ENCODE measurements around the gene CACNA2D4.

The CACNA2D4 gene

DNA sequence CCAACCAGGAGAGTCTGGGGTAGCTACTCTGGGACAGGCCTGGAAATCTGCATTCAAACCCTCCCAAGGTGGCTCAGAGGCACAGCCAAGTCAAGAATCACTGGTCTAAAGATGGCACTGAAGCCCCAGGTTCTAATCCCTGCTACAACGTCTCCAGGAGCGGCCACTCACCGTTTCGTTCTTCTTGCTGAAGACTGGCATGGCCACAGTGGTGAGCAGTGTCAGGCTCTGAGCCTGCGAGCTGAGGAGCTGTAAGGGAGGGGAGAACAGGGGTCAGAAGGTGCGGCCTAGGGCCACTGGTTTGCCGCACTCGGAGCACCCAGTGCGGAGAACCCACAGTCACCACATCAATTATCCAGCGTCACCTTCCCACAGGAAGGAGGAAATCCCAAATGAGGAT is 38.8 kb downstream of the CACNA2D4 start:
- H3K4me1 ChIP-seq (ENCODE audit: control insufficient read depth in 1 of 2, insufficient read depth in 2 of 2, low read length in 2 of 2): no peaks in the 10 kb centered on the region
- H3K27ac ChIP-seq (ENCODE audit: low read depth, low read length): no peak overlapping the region
- H3K9me3 ChIP-seq (ENCODE audit: control insufficient read depth in 1 of 2, low read length in 2 of 2): no peaks in the 10 kb centered on the region
- H3K4me3 ChIP-seq (ENCODE audit: low read depth in 1 of 2, low read length in 2 of 2): no peak overlapping the region
- H3K27me3 ChIP-seq (ENCODE audit: control insufficient read depth in 1 of 2, insufficient read depth in 2 of 2, low read length in 2 of 2): peaks cover 0 to 3% of the 10 kb centered on the region in 2 donors
- H3K9ac ChIP-seq (ENCODE audit: low read depth in 1 of 2, low read length in 2 of 2): no peak overlapping the region
- no peaks in the 10 kb centered on the region for H3K36me3 ChIP-seq (ENCODE audit: control insufficient read depth in 1 of 2, insufficient read depth in 2 of 2, low read length in 2 of 2)

DNA sequence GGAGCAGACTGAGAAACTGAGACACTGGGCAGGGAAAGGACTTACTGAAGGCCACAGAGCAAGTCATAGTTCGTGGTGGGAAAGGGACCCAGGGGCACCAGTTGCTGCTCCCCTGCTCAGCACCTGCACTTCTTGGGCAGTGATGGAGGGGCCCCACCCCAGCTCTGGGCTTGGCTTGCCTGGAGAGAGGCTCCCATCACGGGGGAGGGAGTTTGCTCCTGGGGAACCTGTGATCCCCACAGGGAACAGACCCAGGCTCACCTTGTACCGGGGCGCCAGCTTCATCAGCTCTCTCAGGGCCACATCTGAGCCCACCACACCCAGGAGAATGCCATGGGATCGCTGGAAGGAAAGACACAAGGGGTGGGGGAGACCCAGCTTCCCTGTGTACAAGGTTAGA is 39.8 kb downstream of the CACNA2D4 start:
- Histone ChIP-seq H3K36me3 (ENCODE audit: control insufficient read depth in 1 of 2, insufficient read depth in 2 of 2, low read length in 2 of 2) (no peaks in the 10 kb centered on the region), H3K27me3 (ENCODE audit: control insufficient read depth in 1 of 2, insufficient read depth in 2 of 2, low read length in 2 of 2) (peaks cover 0 to 8% of the 10 kb centered on the region in 2 donors), H3K27ac (ENCODE audit: low read depth, low read length) (no peak overlapping the region), H3K4me1 (ENCODE audit: control insufficient read depth in 1 of 2, insufficient read depth in 2 of 2, low read length in 2 of 2) (no peaks in the 10 kb centered on the region), H3K9ac (ENCODE audit: low read depth in 1 of 2, low read length in 2 of 2) (no peak overlapping the region), H3K9me3 (ENCODE audit: control insufficient read depth in 1 of 2, low read length in 2 of 2) (no peaks in the 10 kb centered on the region), H3K4me3 (ENCODE audit: low read depth in 1 of 2, low read length in 2 of 2) (no peak overlapping the region)

DNA sequence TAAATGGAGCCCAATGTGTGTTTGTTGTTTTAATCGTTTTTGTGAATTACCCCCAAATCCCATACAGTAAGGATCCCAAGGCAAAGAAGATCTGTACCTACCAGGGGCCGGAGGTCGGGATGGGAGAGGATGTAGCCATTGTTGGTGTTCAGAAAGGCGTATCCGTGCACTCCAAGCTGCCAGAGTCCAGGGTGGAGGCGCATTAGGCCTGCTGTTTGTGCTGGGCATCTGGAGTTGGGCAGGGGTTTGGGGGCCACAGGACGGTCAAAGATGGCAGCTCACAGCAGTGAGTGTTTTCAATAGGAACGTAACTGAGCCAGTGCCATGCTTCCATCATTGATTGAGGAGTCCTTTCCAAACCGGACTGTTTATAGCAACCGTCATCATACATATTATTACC is 40.2 kb downstream of the CACNA2D4 start:
- Histone ChIP-seq H3K27me3 (ENCODE audit: control insufficient read depth in 1 of 2, insufficient read depth in 2 of 2, low read length in 2 of 2) (peaks cover 0 to 8% of the 10 kb centered on the region in 2 donors), H3K9ac (ENCODE audit: low read depth in 1 of 2, low read length in 2 of 2) (no peak overlapping the region), H3K4me1 (ENCODE audit: control insufficient read depth in 1 of 2, insufficient read depth in 2 of 2, low read length in 2 of 2) (no peaks in the 10 kb centered on the region), H3K9me3 (ENCODE audit: control insufficient read depth in 1 of 2, low read length in 2 of 2) (no peaks in the 10 kb centered on the region), H3K4me3 (ENCODE audit: low read depth in 1 of 2, low read length in 2 of 2) (no peak overlapping the region), H3K27ac (ENCODE audit: low read depth, low read length) (no peak overlapping the region), H3K36me3 (ENCODE audit: control insufficient read depth in 1 of 2, insufficient read depth in 2 of 2, low read length in 2 of 2) (no peaks in the 10 kb centered on the region)

DNA sequence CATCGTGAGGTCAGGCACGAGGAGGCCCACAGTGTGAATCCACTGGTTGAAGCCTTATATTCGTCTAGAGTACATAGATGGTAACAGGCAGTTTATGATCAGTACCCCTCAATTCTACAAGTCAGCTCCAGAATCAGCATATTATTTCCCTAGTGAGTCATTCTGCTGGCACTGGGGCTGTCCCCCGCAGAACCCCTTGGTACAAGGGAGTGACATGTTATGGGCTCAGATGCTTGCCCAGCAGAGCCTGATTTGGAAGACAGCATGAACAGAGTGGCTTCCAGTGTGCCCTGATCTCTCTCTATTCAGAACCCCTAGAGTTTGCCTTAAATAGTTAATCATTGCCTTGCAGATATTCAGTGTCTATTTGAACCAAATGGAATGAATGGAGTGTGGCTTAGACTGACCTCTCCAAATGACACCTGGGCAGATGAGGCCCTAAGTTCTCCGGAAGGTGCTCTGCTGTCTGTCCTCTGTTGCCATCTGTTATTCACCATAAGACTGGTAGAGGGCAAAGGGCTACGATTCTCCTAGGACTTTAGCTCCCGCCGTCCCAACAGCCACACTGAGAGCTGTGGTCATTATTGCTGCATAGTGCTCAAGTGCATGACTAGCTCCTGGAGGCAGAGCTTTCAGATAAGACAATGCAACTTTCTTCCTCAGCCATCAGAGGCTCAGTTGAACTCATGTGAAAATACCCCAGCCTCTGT is 41.1 kb downstream of the CACNA2D4 start:
- H3K4me1 ChIP-seq (ENCODE audit: control insufficient read depth in 1 of 2, insufficient read depth in 2 of 2, low read length in 2 of 2): no peaks in the 10 kb centered on the region
- no peak overlapping the region for H3K27ac ChIP-seq (ENCODE audit: low read depth, low read length)
- H3K9ac ChIP-seq (ENCODE audit: low read depth in 1 of 2, low read length in 2 of 2): no peak overlapping the region
- no peaks in the 10 kb centered on the region for H3K9me3 ChIP-seq (ENCODE audit: control insufficient read depth in 1 of 2, low read length in 2 of 2)
- peaks cover 0 to 8% of the 10 kb centered on the region in 2 donors for H3K27me3 ChIP-seq (ENCODE audit: control insufficient read depth in 1 of 2, insufficient read depth in 2 of 2, low read length in 2 of 2)
- H3K4me3 ChIP-seq (ENCODE audit: low read depth in 1 of 2, low read length in 2 of 2): no peak overlapping the region
- H3K36me3 ChIP-seq (ENCODE audit: control insufficient read depth in 1 of 2, insufficient read depth in 2 of 2, low read length in 2 of 2): no peaks in the 10 kb centered on the region

DNA sequence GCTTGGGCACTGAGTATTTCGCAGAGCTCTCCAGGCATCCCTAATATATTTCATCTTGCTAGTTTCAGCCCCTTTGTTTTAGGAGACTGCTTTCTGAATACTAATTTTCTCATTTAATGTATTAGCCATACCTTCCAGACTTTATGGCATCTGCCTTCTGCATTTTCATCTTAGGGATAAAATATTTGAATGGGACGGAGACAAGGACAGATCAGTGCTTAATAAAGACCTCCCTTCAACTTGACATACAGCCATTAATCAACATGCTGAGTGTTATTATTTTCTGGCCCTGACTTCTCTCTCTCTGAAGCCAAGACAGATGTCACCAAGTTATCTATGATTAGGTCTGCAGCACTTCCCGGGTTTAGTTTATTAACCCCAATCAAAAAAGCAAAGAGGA is 42.4 kb downstream of the CACNA2D4 start:
- no peak overlapping the region for H3K9ac ChIP-seq (ENCODE audit: low read depth in 1 of 2, low read length in 2 of 2)
- H3K4me3 ChIP-seq (ENCODE audit: low read depth in 1 of 2, low read length in 2 of 2): no peak overlapping the region
- H3K27me3 ChIP-seq (ENCODE audit: control insufficient read depth in 1 of 2, insufficient read depth in 2 of 2, low read length in 2 of 2): peaks cover 3 to 8% of the 10 kb centered on the region in 2 donors
- H3K36me3 ChIP-seq (ENCODE audit: control insufficient read depth in 1 of 2, insufficient read depth in 2 of 2, low read length in 2 of 2): no peaks in the 10 kb centered on the region
- no peak overlapping the region for H3K27ac ChIP-seq (ENCODE audit: low read depth, low read length)
- H3K4me1 ChIP-seq (ENCODE audit: control insufficient read depth in 1 of 2, insufficient read depth in 2 of 2, low read length in 2 of 2): no peaks in the 10 kb centered on the region
- peaks cover 3 to 4% of the 10 kb centered on the region in 2 donors for H3K9me3 ChIP-seq (ENCODE audit: control insufficient read depth in 1 of 2, low read length in 2 of 2)

DNA sequence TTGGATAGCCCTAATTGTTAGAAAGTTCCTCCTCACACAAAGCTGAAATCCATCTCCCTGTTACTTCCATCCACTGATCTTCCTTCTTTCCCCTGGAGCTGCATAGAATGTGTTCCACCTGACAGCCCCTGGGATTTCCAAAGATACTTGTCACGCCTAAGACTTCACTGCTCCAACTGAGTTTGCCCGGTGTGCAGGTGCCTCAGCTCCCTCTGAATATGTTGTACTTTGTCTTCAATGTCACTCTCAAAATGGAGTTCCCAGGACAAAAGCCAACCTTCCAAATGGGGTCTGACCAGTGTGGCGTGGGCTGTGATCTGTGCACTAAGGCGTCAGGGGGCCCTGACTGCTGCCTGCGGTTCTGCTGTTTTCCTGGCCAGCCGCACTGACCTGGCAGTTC is 42.8 kb downstream of the CACNA2D4 start:
- no peak overlapping the region for H3K9ac ChIP-seq (ENCODE audit: low read depth in 1 of 2, low read length in 2 of 2)
- no peak overlapping the region for H3K4me3 ChIP-seq (ENCODE audit: low read depth in 1 of 2, low read length in 2 of 2)
- no peak overlapping the region for H3K27ac ChIP-seq (ENCODE audit: low read depth, low read length)
- no peaks in the 10 kb centered on the region for H3K4me1 ChIP-seq (ENCODE audit: control insufficient read depth in 1 of 2, insufficient read depth in 2 of 2, low read length in 2 of 2)
- peaks cover 3 to 8% of the 10 kb centered on the region in 2 donors for H3K27me3 ChIP-seq (ENCODE audit: control insufficient read depth in 1 of 2, insufficient read depth in 2 of 2, low read length in 2 of 2)
- peaks cover 3 to 4% of the 10 kb centered on the region in 2 donors for H3K9me3 ChIP-seq (ENCODE audit: control insufficient read depth in 1 of 2, low read length in 2 of 2)
- H3K36me3 ChIP-seq (ENCODE audit: control insufficient read depth in 1 of 2, insufficient read depth in 2 of 2, low read length in 2 of 2): no peaks in the 10 kb centered on the region

DNA sequence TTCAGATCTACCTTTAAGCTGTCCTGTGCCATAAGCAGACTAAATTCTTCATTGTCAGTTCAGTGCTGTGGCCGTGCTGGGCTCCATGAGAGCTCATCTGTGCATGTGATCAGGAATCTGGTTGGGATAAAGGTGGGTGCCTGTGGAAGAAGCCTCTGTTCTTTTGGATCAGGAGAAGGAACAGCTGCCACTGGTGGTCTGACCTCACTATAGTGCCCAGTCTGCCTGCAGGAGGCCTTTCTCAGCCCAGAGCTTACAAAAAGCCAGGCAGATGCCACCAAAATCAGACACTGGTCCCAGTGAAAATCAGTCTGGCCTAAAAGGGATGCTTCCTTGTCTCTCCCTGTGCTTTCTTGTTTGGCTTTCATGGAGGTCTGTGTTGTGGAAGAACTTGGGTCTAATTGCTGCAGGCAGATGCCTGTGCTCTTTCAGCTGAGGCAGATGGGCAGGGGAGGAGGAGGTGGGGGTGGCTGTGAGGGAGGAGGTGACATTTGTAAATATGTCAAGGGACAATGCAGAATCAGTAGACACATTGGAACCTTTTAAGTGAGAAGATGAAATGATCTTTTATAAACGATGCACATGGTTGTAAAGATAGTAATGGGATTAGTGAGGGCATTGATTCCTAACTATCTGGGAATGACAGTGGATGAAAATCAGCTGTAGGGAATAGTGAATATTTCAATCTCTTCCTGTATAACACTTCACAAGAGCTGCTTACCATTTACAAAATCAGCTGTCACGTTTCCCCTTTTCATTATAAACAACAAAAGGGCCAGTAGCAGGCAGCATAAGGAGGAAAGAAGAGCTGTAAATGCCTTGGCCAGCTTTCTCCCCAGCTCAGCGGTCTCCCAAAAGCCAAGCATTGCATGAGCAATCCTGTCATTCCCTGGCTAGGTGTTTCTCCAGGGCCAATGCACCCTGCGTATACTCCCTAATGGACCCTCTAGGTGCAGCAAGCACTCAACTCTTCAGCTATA is 44.6 kb downstream of the CACNA2D4 start:
- Histone ChIP-seq H3K27me3 (ENCODE audit: control insufficient read depth in 1 of 2, insufficient read depth in 2 of 2, low read length in 2 of 2) (peaks cover 3 to 8% of the 10 kb centered on the region in 2 donors), H3K4me1 (ENCODE audit: control insufficient read depth in 1 of 2, insufficient read depth in 2 of 2, low read length in 2 of 2) (no peaks in the 10 kb centered on the region), H3K36me3 (ENCODE audit: control insufficient read depth in 1 of 2, insufficient read depth in 2 of 2, low read length in 2 of 2) (no peaks in the 10 kb centered on the region), H3K9ac (ENCODE audit: low read depth in 1 of 2, low read length in 2 of 2) (no peak overlapping the region), H3K4me3 (ENCODE audit: low read depth in 1 of 2, low read length in 2 of 2) (no peak overlapping the region), H3K27ac (ENCODE audit: low read depth, low read length) (no peak overlapping the region), H3K9me3 (ENCODE audit: control insufficient read depth in 1 of 2, low read length in 2 of 2) (peaks cover 3 to 4% of the 10 kb centered on the region in 2 donors)

DNA sequence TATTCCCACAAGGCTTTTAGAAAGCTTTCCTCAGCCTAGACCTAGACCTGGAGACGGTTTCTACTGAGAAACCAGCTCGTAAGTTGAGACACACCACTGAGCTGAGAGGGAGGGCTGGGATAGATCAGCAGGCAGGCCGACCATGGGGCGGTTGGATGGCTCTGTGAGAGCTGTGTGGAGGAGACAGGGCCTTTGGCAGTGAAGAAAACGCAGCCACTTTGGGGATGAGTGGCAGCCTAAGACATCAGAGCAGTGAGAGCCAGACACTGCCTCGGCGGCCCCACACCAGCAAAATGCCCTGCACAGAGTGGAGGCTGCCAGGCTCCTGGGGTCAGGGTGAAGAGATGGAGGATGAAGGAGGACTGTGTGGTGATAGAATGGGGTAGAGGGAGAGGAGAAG is 46.0 kb downstream of the CACNA2D4 start:
- H3K27ac ChIP-seq (ENCODE audit: low read depth, low read length): no peak overlapping the region
- H3K36me3 ChIP-seq (ENCODE audit: control insufficient read depth in 1 of 2, insufficient read depth in 2 of 2, low read length in 2 of 2): no peaks in the 10 kb centered on the region
- H3K9me3 ChIP-seq (ENCODE audit: control insufficient read depth in 1 of 2, low read length in 2 of 2): peaks cover 3 to 4% of the 10 kb centered on the region in 2 donors
- H3K9ac ChIP-seq (ENCODE audit: low read depth in 1 of 2, low read length in 2 of 2): no peak overlapping the region
- H3K4me3 ChIP-seq (ENCODE audit: low read depth in 1 of 2, low read length in 2 of 2): no peak overlapping the region
- peaks cover 6 to 8% of the 10 kb centered on the region in 2 donors for H3K27me3 ChIP-seq (ENCODE audit: control insufficient read depth in 1 of 2, insufficient read depth in 2 of 2, low read length in 2 of 2)
- no peaks in the 10 kb centered on the region for H3K4me1 ChIP-seq (ENCODE audit: control insufficient read depth in 1 of 2, insufficient read depth in 2 of 2, low read length in 2 of 2)

DNA sequence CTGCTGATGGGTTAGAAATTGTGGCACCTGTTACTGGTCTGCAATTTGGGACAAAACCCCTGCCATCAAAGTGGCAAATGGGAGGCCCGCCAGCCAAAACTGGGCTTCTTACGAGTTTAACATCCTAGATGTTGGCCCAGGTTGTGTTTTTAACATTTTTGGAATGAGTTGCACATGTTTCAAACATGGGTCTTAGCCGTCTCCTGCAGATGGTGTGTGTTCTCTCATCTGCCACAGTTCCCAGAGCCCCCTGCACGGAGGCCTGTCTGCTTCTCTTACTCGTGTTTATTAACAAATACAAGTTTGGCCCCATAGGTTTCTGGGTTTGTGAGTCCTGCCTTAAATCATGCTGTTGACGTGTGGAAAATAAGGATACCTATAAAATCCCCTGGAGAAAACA is 46.5 kb downstream of the CACNA2D4 start:
- H3K27me3 ChIP-seq (ENCODE audit: control insufficient read depth in 1 of 2, insufficient read depth in 2 of 2, low read length in 2 of 2): peaks cover 6 to 8% of the 10 kb centered on the region in 2 donors
- H3K4me1 ChIP-seq (ENCODE audit: control insufficient read depth in 1 of 2, insufficient read depth in 2 of 2, low read length in 2 of 2): no peaks in the 10 kb centered on the region
- H3K9me3 ChIP-seq (ENCODE audit: control insufficient read depth in 1 of 2, low read length in 2 of 2): peaks cover 3 to 4% of the 10 kb centered on the region in 2 donors
- no peak overlapping the region for H3K4me3 ChIP-seq (ENCODE audit: low read depth in 1 of 2, low read length in 2 of 2)
- no peaks in the 10 kb centered on the region for H3K36me3 ChIP-seq (ENCODE audit: control insufficient read depth in 1 of 2, insufficient read depth in 2 of 2, low read length in 2 of 2)
- H3K9ac ChIP-seq (ENCODE audit: low read depth in 1 of 2, low read length in 2 of 2): no peak overlapping the region
- no peak overlapping the region for H3K27ac ChIP-seq (ENCODE audit: low read depth, low read length)

Measured in duodenal mucosa (tissue), 2 donors.